Measurements from ENCODE around the gene OR1I1. TPM values are rescaled to one million over a fixed set of nuclear protein-coding genes. Genes with fewer than 3 reads are reported as not detected.

The OR1I1 gene
- total RNA-seq, 1 donor from 2014 or later, result not detected

Other genes starting within 250 kb of the OR1I1 start
- not detected in 2 replicates for gene OR7A5, start 247.0 kb upstream of the OR1I1 start, total RNA-seq
- gene OR7C1, start 247.0 kb upstream of the OR1I1 start, total RNA-seq, result not detected in 2 replicates
- gene OR7A10, start 233.3 kb upstream of the OR1I1 start, total RNA-seq, result not detected in 2 replicates
- not detected in 2 replicates for gene OR7A17, start 196.1 kb upstream of the OR1I1 start, total RNA-seq
- gene OR7C2, start 140.7 kb upstream of the OR1I1 start, total RNA-seq, result not detected in 2 replicates
- not detected in 2 replicates for gene SLC1A6, start 102.3 kb upstream of the OR1I1 start, total RNA-seq
- gene CASP14, start 32.7 kb upstream of the OR1I1 start, total RNA-seq, result not detected in 2 replicates
- gene SYDE1, start 25.2 kb downstream of the OR1I1 start, total RNA-seq, result 1.6 and 1.7 TPM in 2 replicates
- gene NOTCH3, start 118.8 kb downstream of the OR1I1 start, total RNA-seq, result not detected in 2 replicates
- 0.20 TPM in 1 of 2 replicates, not detected in the other for gene EPHX3, start 150.2 kb downstream of the OR1I1 start, total RNA-seq